GM19023 (cell line): ENCODE data around the gene MAPKAP1.

Experiments
- ATAC-seq: cut with Tn5 transposase; IDR thresholded peaks from one replicate; pipeline ENCODE4 v1.9.1; 2021; ENCODE audit warnings: mild to moderate bottlenecking, moderate library complexity; ENCODE audit not compliant: unreplicated experiment

MAPKAP1 gene

DNA sequence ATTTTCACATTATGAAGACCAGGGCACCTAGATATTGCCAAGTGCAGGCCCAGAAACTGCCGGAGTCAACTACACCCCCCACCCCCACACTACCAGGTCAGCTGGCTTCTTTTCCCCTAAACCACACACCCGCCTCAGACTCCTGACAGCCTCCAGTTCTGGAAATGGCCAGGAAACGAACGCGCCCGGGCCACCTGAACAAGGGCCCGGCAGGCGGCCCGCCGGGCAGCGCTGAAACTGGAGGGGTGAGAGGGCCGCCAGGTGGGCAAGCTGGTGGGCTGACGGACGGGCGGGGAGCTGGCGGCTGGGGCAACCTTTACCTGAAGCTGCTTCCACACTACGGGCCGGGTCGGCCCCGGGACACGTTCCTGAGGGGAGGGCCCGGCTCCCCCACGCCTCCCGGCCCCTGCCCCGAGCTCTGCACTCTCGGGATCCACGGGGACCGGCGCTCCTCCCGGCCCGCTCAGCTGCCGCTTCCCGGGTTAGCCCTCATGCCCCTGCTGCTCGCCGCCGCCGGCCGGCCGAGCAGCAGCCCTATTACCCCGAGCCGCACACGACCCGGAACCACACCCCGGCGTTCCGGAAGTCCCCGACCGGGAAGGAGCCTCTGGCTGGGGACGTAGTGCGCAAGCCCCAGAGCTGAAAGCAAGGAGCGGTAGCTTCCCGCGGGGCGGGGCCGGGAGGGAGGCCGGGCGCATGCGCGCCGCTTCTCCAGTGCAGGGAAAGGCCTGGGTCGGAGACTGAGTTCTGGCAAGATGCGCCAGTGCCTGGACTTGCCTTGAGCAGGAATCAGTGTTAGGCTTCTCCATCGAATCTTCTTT is at the start of gene MAPKAP1:
Gene MAPKAP1 (minus strand): TSS at position 558 of the 821 bp plus-strand sequence. CDS start 34,634 bp downstream, outside the sequence.
- peak; percentile 94 for ATAC-seq

DNA sequence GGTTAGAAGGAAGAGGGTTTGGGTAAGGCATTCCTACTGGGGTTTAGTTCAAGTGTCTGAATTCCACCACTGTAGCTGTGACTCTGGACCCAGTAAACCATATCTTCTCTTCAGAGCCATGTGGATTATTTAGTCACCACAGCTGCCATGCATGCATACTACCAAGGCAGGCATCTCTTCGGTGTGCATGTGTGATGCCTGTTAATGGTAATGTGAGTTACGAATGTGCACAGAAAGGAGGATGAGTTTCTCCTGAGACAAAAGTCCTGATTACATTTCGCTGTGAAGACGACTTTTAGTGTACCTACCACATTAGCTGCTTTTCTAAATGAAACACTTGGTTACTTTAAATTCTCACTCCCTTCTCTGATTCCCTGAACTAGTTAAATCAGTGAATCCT is 49.5 kb upstream of the MAPKAP1 start:
- ATAC-seq = no peak

DNA sequence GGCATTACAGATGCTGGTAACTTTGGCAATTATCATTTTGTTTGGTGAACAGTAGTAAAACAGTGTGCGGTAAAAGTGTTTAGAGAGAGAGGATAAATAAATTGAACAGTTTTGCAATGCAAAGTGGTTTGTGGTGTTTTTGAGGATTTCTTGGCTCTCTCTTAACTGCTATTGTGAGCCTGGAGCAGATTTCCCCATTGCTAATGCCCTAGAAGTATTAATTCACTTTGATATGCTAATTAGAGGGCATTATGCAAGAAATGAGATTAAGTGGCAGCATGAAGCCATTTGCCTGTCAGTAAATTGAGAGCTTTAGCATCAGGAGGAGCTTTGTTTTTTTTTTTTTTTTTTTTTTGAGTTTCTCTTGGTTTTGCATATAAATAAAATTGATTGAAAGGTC is 48.3 kb upstream of the MAPKAP1 start:
- no peak for ATAC-seq

DNA sequence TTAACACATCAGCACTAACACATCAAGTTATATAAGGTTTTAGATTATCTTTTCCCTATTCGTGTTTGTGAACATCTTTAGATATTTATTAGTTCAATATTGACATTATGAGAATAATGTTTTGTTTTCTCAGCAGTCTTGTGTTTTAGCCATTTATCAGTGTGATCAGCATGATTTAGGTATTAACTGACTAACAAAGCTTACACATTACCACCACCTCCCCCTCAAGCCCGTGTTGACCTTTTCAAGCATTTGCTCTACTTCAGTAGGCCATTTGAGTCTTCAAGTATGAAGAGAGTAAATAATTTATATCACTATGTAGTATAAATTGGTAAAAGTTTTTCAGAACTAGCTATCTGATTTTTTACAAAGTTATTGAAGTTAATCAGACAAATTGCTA is 47.1 kb upstream of the MAPKAP1 start:
- ATAC-seq = no peak

DNA sequence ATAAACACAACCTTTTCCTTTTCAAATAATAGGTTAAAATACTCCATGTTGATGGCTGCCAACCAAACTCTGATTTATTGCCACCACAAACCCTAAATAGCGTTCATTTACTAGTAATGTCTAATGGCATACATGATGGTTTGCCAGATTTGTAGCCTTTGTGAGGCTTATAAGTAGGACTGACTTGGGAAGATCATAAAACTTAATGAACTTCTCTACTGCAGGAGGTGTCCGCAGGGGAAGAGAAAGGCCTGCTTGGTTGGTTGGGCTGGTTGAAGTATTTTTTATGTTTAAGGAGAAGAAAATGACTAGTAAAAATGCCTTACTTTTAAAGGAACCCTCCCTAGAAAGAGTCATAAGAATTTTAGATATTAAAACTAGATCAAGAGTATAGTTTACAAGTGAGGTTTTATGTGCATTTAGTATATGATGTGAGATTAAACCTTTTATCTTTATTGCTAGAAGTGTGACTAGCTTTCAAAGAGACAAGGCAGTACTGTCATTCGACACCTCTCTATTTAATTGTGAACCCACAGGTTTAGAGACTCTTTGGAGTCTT is 45.1 kb upstream of the MAPKAP1 start:
- no peak for ATAC-seq

DNA sequence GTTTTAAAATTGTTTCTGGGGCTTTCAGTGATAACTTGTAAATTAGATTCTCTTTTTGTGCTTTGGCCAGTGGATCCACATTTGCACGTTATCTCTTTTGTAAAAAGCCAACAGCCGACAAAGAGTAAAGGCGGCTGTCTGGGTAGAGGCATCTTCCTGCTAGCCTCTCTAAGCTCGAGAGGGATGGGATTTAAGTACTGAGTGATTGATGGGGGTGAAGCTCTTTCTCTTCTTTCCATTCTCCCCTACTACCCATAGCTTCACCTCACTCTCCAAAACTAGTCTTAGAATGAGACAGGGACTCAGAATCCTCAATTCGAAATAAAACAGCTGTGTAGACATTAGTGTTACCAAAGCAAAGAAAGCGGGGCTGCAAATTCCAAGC is 43.6 kb upstream of the MAPKAP1 start:
- ATAC-seq = no peak

DNA sequence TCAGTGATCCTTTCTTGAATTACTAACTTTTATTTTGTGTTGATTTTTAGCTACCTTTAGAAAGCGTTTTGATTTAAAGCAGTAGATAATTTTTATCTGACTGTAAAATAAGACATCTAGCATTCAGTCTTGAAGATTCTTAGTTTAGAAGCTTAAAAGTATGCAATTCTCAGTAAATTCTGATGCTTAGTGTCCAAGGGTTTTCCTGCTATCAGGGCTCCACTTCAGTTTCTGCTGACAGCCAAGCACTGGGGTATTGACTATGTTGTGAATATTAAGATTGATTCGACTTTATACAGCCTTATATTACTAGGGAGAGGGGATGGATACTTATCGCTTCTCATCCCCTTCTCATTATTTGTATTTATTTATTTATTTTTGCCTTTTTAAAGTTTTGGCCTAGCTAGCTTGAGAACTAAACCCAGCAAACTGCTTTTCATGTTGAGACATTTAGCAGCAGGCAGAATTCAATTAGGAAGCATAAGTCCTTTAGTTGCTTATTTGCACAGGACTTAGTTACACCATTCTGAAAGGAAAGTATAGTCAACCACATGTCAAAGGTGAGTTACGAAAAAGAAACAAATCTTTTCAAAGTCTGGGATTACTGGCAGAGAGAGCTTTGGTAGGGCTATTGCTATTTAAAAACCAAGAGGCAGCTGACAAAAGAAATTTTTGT is 43.1 kb upstream of the MAPKAP1 start:
- ATAC-seq = no peak

DNA sequence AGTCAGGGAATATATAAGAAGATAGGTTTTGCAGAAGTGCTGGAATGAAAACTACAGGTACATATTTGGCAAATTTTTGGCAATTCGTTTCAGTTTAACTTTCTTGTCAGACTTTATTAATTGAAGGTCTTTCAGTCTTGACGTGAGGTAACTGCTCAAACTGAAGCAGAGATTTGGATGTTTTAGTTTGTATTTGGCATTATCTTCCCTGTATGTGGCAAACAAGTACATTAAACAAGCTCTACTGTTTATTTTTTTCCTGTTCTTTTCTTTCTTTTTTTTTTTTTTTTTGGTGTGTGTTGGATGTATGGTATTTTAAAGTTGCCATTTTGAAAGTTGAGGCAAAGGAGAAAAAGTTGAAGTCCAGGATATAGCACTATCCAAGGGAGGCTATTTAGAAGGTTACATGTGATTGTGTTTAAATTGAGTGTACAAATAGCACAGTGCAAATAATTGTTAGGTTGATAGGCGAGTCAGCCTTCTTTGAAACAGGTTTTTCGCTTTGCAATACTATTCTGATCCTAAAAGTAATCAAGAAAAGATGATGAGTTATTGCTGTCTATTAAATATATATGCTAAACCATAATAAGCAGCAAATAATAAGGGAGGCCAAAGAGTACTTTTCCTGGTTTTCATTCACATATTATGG is 42.4 kb upstream of the MAPKAP1 start:
- no peak for ATAC-seq

DNA sequence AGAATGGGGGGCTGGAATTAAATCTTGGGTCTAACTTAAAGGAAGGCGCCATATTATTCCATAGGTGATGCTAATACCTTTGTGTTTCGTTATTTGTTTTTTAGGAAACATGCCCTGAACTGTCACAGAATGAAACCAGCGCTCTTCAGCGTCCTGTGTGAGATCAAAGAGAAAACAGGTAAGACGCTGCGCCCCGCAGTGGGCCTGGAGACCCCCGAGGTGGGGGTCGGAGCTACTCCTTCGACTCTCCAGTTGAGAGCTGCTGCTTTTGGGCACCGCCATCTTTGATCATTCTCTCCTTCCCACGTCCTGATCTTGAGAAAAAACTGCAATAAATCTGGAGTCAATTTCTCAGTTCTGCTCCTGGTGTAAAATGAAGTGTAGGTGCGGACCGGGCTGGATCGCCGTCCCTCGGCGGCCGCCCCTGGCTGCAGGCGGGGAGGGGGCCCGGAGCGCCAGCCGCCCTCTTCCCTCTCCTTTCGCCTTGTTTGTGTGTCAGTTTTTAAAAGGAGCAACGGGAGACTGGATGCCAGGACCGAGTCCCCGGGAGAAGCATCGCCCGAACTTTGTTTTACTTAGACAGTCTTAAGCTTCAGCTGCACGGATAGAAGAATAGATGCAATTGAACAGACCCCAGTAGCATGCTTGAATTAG is 41.6 kb upstream of the MAPKAP1 start:
- ATAC-seq = no peak

DNA sequence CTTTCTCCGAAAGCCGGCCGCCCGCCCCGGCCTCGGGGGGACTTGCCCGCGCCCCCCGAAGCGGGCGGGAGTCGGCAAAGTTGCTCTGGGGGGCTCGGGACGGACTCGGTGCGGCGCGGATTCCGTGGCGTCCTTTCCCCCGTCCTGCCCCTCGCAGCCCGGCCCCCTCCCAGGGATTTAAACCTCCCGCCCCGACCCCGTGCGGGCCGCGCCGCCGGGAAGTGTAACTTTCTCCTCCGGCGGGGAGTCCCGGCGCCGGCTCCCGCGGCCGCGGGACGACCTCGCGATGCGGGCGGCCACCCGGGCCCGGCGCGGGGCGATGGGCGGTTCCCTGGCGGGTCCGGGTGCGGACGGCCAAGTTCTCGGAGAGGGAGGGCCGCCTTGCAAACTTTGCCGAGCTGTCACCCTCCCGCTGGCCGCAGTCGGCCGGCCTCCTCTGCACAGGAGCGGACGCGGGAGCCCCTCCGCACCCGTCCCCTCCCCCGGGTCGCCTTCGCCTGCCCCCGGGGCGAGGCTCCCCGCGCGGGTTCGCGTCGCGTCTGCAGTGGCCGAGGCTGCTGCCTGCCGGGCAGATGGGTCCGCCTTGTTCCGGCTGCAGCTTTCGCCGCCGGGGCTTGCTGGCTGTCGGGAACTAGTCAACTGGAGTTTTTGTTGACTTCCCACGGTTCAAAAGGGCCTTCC is 40.9 kb upstream of the MAPKAP1 start:
- no peak for ATAC-seq

DNA sequence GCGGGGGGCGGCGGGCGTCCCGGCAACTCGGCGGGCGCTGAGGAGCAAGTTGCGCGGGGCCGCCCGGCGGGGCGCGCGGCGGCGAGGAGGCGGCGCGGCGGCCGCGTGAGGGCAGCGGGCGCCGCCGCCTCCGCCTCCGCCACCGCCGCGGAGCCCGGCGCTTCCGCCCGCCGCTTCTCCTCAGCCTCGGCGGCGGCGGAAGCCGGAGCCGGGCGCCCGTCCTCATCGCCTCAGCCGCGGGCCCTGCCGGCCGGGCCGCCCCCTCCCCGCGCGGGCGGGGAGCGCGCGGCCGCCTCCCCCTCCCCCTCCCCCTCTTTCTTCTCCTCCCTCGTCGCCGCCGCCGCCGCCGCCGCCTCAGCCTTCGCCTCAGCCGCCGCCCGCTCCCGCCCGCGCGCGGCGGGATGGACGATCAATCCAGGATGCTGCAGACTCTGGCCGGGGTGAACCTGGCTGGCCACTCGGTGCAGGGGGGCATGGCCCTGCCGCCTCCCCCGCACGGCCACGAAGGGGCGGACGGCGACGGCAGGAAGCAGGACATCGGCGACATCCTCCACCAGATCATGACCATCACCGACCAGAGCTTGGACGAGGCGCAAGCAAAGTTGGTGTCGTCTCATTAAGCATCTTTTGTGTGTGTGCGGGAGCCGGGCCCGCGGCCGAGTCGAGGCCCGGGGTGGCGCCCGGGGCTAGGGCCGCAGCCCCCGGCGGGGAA is 40.2 kb upstream of the MAPKAP1 start, which contains the start of gene PBX3:
Gene PBX3 (plus strand): TSS at position 321 of the 712 bp plus-strand sequence.
- peak; percentile 8 for ATAC-seq

DNA sequence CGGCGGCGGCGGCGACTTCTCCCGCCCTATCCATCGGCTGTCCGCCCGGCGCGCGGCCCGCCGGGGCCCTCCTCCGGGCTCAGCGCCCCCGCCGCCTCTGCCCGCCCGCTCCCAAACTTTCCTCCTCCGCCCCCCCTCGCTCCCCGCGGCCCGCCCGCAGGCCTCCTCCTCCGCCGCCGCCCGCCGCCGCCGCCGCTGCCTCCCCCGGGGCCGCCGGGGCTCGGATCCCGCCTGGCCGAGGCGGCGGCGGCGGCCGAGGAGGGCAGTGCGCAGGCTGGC is 39.7 kb upstream of the MAPKAP1 start:
- ATAC-seq = no peak

DNA sequence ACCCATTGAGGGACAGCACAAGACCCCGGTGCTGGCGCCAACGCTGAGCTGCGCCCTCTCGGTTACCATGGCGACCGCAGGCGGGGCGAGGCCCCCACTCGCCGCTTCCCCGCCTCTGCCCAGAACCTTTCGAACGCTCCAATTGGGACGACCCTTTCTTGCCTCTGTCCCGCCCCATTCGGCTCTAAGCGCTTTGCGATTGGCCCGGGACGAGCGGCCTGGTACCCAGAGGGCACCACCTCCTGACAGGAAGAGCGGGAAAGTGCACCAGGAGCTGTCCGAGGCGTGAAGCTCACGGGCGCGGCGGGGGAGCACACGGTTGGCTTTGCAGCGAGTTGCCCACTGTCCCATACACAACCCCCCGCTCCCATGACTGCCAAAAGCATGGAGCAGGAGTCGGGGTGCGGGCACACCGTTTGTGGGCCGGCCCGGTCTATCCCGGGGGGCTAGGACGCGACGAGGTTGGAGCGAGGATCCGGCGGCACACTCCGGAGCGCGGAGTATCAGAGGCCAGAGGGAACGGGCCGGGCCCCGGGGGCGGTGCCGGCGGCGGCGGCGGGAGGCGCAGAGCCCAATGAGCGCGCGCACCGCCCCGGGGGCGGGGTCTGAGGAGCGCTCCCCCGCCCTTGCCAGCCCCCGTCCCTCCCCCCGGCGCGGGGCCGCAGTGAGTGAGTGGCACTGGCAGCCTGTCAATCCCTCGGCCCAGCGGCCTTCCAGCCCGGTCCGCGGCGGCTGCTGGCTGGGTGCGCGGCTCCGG is 39.2 kb upstream of the MAPKAP1 start:
- peak; percentile 70 for ATAC-seq

DNA sequence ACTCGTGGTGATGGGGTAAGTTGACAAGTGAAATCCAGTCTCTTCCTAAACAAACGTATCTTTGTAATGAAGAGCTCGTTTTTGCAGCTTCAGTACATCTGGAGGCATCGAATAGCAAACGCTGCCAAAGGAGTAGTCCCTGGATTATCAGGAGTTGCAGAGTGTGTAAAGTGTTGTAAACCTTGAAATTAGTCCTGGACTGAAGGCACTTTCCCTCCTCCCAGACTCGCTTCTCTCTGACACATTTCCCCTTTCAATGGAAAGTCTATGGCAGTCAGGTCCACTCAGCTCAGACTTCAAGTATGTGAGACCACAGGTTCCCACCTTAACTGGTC is 38.6 kb upstream of the MAPKAP1 start:
- no peak for ATAC-seq

DNA sequence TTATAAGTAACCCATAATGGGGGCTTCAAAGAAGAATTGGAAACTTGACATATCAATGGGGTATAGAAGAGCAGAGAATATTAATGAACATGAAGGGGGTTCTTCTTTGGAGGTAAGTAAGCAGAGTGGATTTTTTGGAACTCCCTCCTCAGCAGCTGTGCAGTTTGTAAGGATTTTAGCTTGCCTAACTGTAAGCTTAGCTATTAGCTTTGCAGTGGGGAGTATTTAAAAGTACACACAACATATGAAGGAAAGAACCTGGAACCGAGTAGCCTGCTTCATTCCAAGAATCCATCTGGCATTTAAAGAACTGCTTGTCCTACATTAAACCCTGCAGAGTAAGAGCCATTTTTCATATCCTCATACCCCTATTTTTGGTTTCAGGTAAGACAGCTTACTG is 38.0 kb upstream of the MAPKAP1 start:
- ATAC-seq = no peak

DNA sequence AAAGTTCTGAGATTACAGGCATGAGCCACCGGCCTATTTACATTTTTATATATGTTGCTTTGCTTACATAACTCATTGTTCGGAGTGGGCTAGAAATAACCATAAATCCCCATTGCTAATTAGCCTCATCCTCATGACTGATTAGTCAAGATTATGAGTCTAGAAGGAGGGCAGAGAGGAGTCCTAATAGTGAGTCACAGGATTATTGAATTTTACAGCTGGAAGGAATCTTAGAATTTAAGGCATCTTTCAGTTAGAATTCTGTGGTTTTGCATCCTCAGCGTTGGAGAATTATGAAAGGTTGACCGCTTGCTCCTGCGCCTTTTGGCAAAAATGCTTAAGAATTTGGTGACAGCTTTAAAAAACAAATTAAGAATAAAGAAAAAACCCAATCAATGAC is 37.6 kb upstream of the MAPKAP1 start:
- ATAC-seq = no peak

DNA sequence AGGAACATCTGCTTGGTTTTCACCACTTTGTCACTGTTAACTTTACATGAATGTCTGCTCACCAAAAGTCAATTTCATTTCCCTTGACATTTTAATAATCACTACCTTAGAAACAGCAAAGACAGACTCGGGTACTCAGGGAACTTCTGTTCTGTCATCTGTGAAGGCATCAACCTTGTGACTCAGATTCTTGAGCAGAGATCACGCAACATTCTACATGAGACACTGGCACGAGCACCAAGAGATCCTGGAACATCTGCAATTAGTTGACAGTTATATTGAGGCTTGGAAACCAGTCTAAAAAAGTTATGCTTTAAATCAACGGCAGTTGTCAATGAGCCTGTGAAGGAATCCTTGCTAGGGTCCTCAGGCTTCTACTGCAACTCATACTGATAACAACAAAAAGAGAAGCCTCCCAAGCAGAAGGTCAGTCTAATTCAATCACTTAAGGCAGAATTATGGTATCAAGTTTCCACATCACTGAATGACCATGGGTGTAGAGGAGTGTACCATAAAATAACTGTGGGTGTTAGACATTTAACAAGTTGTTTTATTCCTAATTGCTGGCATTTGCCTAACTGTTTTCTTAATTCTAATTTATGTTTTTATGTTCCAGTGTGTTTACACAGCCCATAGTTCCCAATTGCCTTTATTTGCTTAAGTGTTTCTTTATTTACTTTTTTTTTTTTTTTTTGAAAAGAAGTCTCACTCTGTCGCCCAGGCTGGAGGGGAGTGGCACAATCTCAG is 36.8 kb upstream of the MAPKAP1 start:
- no peak for ATAC-seq

DNA sequence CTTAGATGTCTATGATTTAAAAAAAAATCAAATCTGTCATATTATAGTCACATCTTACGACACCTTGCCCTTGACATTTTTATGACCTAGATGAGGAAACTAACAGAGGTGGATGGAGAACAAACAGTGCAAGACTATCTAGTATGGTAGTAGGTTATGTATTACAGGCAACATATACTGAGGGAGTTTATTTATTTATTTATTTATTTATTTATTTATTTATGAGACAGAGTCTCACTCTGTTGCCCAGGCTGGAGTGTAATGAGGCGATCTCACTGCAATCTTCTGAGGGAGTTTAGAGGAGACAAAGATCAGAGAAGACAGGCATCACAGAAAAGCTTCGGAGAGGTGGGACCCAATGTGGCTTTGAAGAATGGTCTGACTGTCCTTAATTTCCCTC is 35.6 kb upstream of the MAPKAP1 start:
- no peak for ATAC-seq

DNA sequence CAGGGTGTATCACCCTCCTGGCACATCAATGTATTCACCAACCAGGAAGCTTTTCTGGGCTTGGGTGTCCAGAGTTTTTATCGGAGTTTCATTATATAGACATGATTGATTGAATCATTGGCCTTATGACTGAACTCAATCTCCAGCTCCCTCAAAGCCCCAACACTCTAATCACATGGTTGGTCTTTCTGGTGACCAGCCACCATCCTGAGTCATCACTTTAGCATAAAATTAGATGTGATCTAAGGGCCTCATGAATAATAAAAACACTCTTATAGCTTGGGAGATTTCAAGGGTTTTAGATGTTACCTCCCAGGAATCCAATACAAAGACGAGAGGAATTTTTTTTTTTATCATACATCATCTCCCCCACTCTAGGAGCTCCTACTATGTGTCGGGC is 32.4 kb upstream of the MAPKAP1 start:
- ATAC-seq = no peak
